Measurements from ENCODE around the gene ENPP1. TPM values are rescaled to one million over a fixed set of nuclear protein-coding genes. Genes with fewer than 3 reads are reported as not detected.

ENPP1 gene
- total RNA-seq, 1 donor from 2014 or later = 8.1 TPM

GRCh38 chr6:131840936-131841583 lies 33.2 kb downstream of the ENPP1 start:
- no peak for TF ChIP-seq CTCF (IDR thresholded peaks at IDR 0.05)
- Mint-ChIP-seq H3K4me3 (ENCODE audit: unreplicated experiment) (no peak overlapping the region), H3K9me3 (ENCODE audit: low read depth) (no peaks in the 10 kb centered on the region), H3K4me1 (ENCODE audit: low read depth) (peaks cover 12% of the 10 kb centered on the region), H3K27me3 (ENCODE audit: low read depth) (no peaks in the 10 kb centered on the region), H3K27ac (ENCODE audit: unreplicated experiment) (no peak overlapping the region), H3K36me3 (ENCODE audit: low read depth) (no peaks in the 10 kb centered on the region)
- DNase-seq (ENCODE audit: low spot score) = no peak

- no peaks in the 10 kb centered on the region for H3K27me3 Mint-ChIP-seq (ENCODE audit: low read depth)
- no peaks in the 10 kb centered on the region for H3K36me3 Mint-ChIP-seq (ENCODE audit: low read depth)
- peaks cover 5% of the 10 kb centered on the region for H3K4me1 Mint-ChIP-seq (ENCODE audit: low read depth)
- H3K4me3 Mint-ChIP-seq (ENCODE audit: unreplicated experiment) = no peak overlapping the region
- no peak for DNase-seq (ENCODE audit: low spot score)
- no peak overlapping the region for H3K27ac Mint-ChIP-seq (ENCODE audit: unreplicated experiment)
- H3K9me3 Mint-ChIP-seq (ENCODE audit: low read depth) = no peaks in the 10 kb centered on the region
- no peak for TF ChIP-seq CTCF (IDR thresholded peaks at IDR 0.05)
These were observed 35.9 kb downstream of the ENPP1 start for GRCh38 chr6:131843768-131844167.

GRCh38 chr6:131844243-131844841 lies 36.5 kb downstream of the ENPP1 start:
- DNase-seq (ENCODE audit: low spot score) = no peak
- TF ChIP-seq CTCF (IDR thresholded peaks at IDR 0.05) = no peak
- Mint-ChIP-seq H3K27ac (ENCODE audit: unreplicated experiment) (no peak overlapping the region), H3K27me3 (ENCODE audit: low read depth) (no peaks in the 10 kb centered on the region), H3K4me3 (ENCODE audit: unreplicated experiment) (no peak overlapping the region), H3K9me3 (ENCODE audit: low read depth) (no peaks in the 10 kb centered on the region), H3K4me1 (ENCODE audit: low read depth) (peaks cover 5% of the 10 kb centered on the region), H3K36me3 (ENCODE audit: low read depth) (no peaks in the 10 kb centered on the region)

GRCh38 chr6:131846023-131846663 lies 38.3 kb downstream of the ENPP1 start:
- DNase-seq (ENCODE audit: low spot score) = no peak
- Mint-ChIP-seq H3K4me3 (ENCODE audit: unreplicated experiment) (no peak overlapping the region), H3K36me3 (ENCODE audit: low read depth) (no peaks in the 10 kb centered on the region), H3K9me3 (ENCODE audit: low read depth) (no peaks in the 10 kb centered on the region), H3K27ac (ENCODE audit: unreplicated experiment) (no peak overlapping the region), H3K27me3 (ENCODE audit: low read depth) (no peaks in the 10 kb centered on the region), H3K4me1 (ENCODE audit: low read depth) (peaks cover 5% of the 10 kb centered on the region)
- TF ChIP-seq CTCF (IDR thresholded peaks at IDR 0.05) = no peak

GRCh38 chr6:131846905-131847304 lies 39.1 kb downstream of the ENPP1 start:
- TF ChIP-seq CTCF (IDR thresholded peaks at IDR 0.05) = no peak
- Mint-ChIP-seq H3K36me3 (ENCODE audit: low read depth) (peaks cover 1% of the 10 kb centered on the region), H3K4me3 (ENCODE audit: unreplicated experiment) (no peak overlapping the region), H3K9me3 (ENCODE audit: low read depth) (no peaks in the 10 kb centered on the region), H3K4me1 (ENCODE audit: low read depth) (peaks cover 5% of the 10 kb centered on the region), H3K27ac (ENCODE audit: unreplicated experiment) (no peak overlapping the region), H3K27me3 (ENCODE audit: low read depth) (no peaks in the 10 kb centered on the region)
- DNase-seq (ENCODE audit: low spot score) = no peak

All from chondrocyte (in vitro differentiated cells).